DOHH2 (cell line): Measurements from ENCODE around the gene TMEM63C.

ENCODE experiments used
- EZH2phosphoT487 ChIP-seq: fragments of 200-600 bp; sonication (generic); IDR thresholded peaks from 2 replicates; pipeline ENCODE4 v1.6.1; 2017; ENCODE audit warnings: borderline replicate concordance, mild to moderate bottlenecking, antibody characterized with exemption, low read length, moderate library complexity, mixed read lengths
- TF ChIP-seq, protein P1 (sequence below): fragments of 200-600 bp; sonication (generic); IDR thresholded peaks from one replicate; pipeline ENCODE4 v1.5.1; 2014; ENCODE audit warnings: antibody characterized with exemption, mild to moderate bottlenecking, low read depth, low read length; ENCODE audit not compliant: poor library complexity, severe bottlenecking

DNA sequence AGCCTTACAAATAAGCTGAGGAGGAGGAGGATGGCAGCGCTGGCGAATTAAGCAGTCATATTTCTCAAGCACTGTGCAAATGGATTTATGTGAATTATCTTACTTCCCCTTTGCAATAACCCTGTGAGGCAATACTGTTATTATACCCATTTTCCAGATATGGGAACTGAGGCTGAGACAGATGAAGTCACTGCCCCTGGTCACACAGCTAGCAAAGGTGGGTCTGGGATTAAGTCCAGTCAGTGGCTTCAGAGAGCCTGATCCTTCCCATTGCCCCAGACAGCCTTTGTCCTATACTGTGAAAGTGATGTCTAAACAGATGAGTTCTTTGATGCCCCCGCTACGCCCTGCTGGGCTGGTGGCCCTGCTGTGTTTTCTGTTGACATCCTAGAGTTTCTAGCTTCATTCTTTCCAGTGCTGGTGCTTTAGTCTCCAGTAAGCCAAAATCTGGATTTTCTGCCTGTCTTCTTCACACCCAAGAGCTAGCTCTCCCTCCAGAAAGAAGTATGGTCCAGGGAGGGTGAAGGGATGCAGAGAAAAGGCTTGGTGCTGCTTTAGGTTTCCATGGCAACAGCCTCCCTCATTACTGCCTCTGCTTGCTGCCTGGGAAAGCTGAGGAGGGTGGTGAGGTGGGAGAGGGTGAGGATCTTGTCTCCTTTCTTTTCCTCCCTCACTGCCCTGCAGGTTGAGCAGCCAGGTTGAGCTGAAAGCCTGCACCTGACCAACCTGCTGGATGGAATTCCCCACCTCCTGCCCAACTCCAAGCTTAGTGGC, 30.7 kb downstream of the TMEM63C start:
- no peak for TF ChIP-seq EZH2phosphoT487
- TF ChIP-seq, protein P1, sequence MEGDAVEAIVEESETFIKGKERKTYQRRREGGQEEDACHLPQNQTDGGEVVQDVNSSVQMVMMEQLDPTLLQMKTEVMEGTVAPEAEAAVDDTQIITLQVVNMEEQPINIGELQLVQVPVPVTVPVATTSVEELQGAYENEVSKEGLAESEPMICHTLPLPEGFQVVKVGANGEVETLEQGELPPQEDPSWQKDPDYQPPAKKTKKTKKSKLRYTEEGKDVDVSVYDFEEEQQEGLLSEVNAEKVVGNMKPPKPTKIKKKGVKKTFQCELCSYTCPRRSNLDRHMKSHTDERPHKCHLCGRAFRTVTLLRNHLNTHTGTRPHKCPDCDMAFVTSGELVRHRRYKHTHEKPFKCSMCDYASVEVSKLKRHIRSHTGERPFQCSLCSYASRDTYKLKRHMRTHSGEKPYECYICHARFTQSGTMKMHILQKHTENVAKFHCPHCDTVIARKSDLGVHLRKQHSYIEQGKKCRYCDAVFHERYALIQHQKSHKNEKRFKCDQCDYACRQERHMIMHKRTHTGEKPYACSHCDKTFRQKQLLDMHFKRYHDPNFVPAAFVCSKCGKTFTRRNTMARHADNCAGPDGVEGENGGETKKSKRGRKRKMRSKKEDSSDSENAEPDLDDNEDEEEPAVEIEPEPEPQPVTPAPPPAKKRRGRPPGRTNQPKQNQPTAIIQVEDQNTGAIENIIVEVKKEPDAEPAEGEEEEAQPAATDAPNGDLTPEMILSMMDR = no peak
